Testis (tissue), 3 donors: ENCODE measurements around the gene CES4A. TPM values are rescaled to one million over a fixed set of nuclear protein-coding genes. Genes with fewer than 3 reads are reported as not detected.
"Not testable (repeated sequence)": the region's sequence is repeated elsewhere in the genome, so short reads cannot be mapped to it uniquely, and the experiment has no call there.

Experiments used
- DNase-seq: peaks from one replicate; pipeline ENCODE4 v3.0.0-alpha.2; 2019
- H3K27ac ChIP-seq, 2 donors: fragments of 200-600 bp; sonication (generic); one replicate each; pipeline ENCODE4 v1.5.1; 2019
- H3K27me3 ChIP-seq: fragments of 200-600 bp; sonication (generic); one replicate; pipeline ENCODE4 v1.5.1; 2019
- H3K36me3 ChIP-seq: fragments of 200-600 bp; sonication (generic); one replicate; pipeline ENCODE4 v1.5.1; 2017; ENCODE audit warnings: low read depth; ENCODE audit errors: missing control alignments
- H3K4me1 ChIP-seq: fragments of 200-600 bp; sonication (generic); one replicate; pipeline ENCODE4 v1.5.1; 2019
- H3K4me3 ChIP-seq, 2 donors: fragments of 200-600 bp; sonication (generic); one replicate each; pipeline ENCODE4 v1.5.1; 2017 to 2019
- H3K9me3 ChIP-seq: fragments of 200-600 bp; sonication (generic); one replicate; pipeline ENCODE4 v1.5.1; 2017
- CTCF ChIP-seq, 3 experiments: fragments of 450-650 bp in 2 of 3; fragments of 200-600 bp in 1 of 3; sonication (generic) in 1 of 3; IDR thresholded peaks; one replicate each; pipeline ENCODE4 v1.5.1; 2016 to 2019; ENCODE audit warnings: antibody characterized with exemption in 3 of 3, mild to moderate bottlenecking in 2 of 3, moderate library complexity in 1 of 3
- POLR2A ChIP-seq: fragments of 450-650 bp; IDR thresholded peaks from one replicate; pipeline ENCODE4 v1.6.1; 2017; ENCODE audit warnings: antibody characterized with exemption, mild to moderate bottlenecking, moderate library complexity
- WGBS, 2 donors: methylation state at CpG; one replicate each; pipeline ENCODE4 v1.1.5; 2018; 5-methylcytosine and 5-hydroxymethylcytosine counted together
- intact Hi-C: fragments of 100-400 bp; cut with DNase I; formaldehyde crosslinking; loops from one replicate; pipeline ENCODE4 v1.15.1; 2023; ENCODE audit warnings: low total_unique reads
- polyA plus RNA-seq: library from polyadenylated mRNA; stranded (reverse); fragments of 350-450 nt; fragmentation: Illumina TruSeq; extraction: RNeasy Lipid Tissue Mini Kit (QIAGEN cat#74804); gene quantifications from one replicate; pipeline ENCODE4 v1.2.3, GENCODE V29; 2014; ENCODE audit warnings: low read depth, low replicate concordance; ENCODE audit not compliant: insufficient read depth
- total RNA-seq, 2 donors: library from RNA; depleted of rRNA; stranded (reverse); fragments of >200 nt; gene quantifications; one replicate each; pipeline ENCODE4 v1.2.3, GENCODE V29; 2016

The CES4A gene
- total and polyA plus RNA-seq, 3 donors from 2014 or later = 12.2 to 25.0 (median 17.0) TPM

- no peak for TF ChIP-seq CTCF (IDR thresholded peaks at IDR 0.05)
- no peak for TF ChIP-seq POLR2A
- H3K4me3 ChIP-seq = no peak overlapping the region
- H3K27ac ChIP-seq = no peak overlapping the region
- H3K36me3 ChIP-seq = no peaks in the 10 kb centered on the region
- no peaks in the 10 kb centered on the region for H3K9me3 ChIP-seq
- no peaks in the 10 kb centered on the region for H3K27me3 ChIP-seq
- H3K4me1 ChIP-seq = peaks cover 14% of the 10 kb centered on the region
- 91% methylated on average over 5 of the region's 5 CpGs for WGBS, 2 donors
- intact Hi-C loops = no loop called here
- no peak for DNase-seq
These were observed 44.3 kb upstream of the CES4A start for GRCh38 chr16:66944054-66944441.

GRCh38 chr16:66944971-66945370, 43.4 kb upstream of the CES4A start:
- H3K4me1 ChIP-seq = peaks cover 16% of the 10 kb centered on the region
- H3K27ac ChIP-seq, H3K4me3 ChIP-seq, H3K36me3 ChIP-seq, H3K9me3 ChIP-seq, intact Hi-C loops, DNase-seq, H3K27me3 ChIP-seq: not testable (repeated sequence)
- WGBS, 2 donors = 82 to 83% methylated on average over 9 of the region's 9 CpGs

GRCh38 chr16:66945939-66946338, 42.5 kb upstream of the CES4A start:
- no peak for DNase-seq
- Histone ChIP-seq H3K36me3 (no peaks in the 10 kb centered on the region), H3K9me3 (no peaks in the 10 kb centered on the region), H3K27ac (no peak overlapping the region), H3K4me1 (peaks cover 16% of the 10 kb centered on the region), H3K4me3 (no peak overlapping the region), H3K27me3 (no peaks in the 10 kb centered on the region)
- WGBS, 2 donors = 90 to 91% methylated on average over 4 of the region's 4 CpGs
- intact Hi-C loops = no loop called here
- TF ChIP-seq POLR2A = no peak
- TF ChIP-seq CTCF (IDR thresholded peaks at IDR 0.05) = no peak

- Histone ChIP-seq H3K9me3 (no peaks in the 10 kb centered on the region), H3K36me3 (no peaks in the 10 kb centered on the region), H3K27ac (no peak overlapping the region), H3K27me3 (no peaks in the 10 kb centered on the region), H3K4me1 (peaks cover 16% of the 10 kb centered on the region), H3K4me3 (no peak overlapping the region)
- intact Hi-C loops = no loop called here
- 68 to 78% methylated on average over 7 of the region's 7 CpGs for WGBS, 2 donors
- TF ChIP-seq POLR2A (no peak), CTCF (IDR thresholded peaks at IDR 0.05) (no peak)
- no peak for DNase-seq
These were observed 41.8 kb upstream of the CES4A start for GRCh38 chr16:66946541-66946940.

GRCh38 chr16:66946974-66947301, 41.5 kb upstream of the CES4A start:
- intact Hi-C loops = no loop called here
- Histone ChIP-seq H3K27ac (no peak overlapping the region), H3K36me3 (no peaks in the 10 kb centered on the region), H3K27me3 (no peaks in the 10 kb centered on the region), H3K4me3 (no peak overlapping the region), H3K4me1 (peaks cover 16% of the 10 kb centered on the region), H3K9me3 (no peaks in the 10 kb centered on the region)
- DNase-seq = no peak
- TF ChIP-seq CTCF (IDR thresholded peaks at IDR 0.05) (no peak), POLR2A (no peak)
- 35 to 38% methylated on average over 5 of the region's 5 CpGs for WGBS, 2 donors
